Neural progenitor cell (in vitro differentiated cells): Measurements from ENCODE around the gene APAF1. TPM values are rescaled to one million over a fixed set of nuclear protein-coding genes. Genes with fewer than 3 reads are reported as not detected.

Experiments used
- DNase-seq: peaks from one replicate; pipeline ENCODE4 v3.0.0-alpha.2; 2016; ENCODE audit warnings: low spot score
- H2AFZ ChIP-seq: fragments of 200-600 bp; sonication (generic); replicated peaks from 2 replicates; pipeline ENCODE4 v1.6.1; 2016; ENCODE audit warnings: antibody characterized with exemption
- H3F3A ChIP-seq: fragments of 200-600 bp; sonication (generic); 2 replicates; pipeline ENCODE4 v1.6.1; 2016; ENCODE audit warnings: antibody characterized with exemption, low read depth
- H3K27ac ChIP-seq: fragments of 200-600 bp; sonication (generic); 2 replicates; pipeline ENCODE4 v1.5.1; 2016; ENCODE audit warnings: mild to moderate bottlenecking
- H3K27me3 ChIP-seq: fragments of 200-600 bp; sonication (generic); 2 replicates; pipeline ENCODE4 v1.6.1; 2016; ENCODE audit warnings: mild to moderate bottlenecking, moderate library complexity
- H3K36me3 ChIP-seq: fragments of 200-600 bp; sonication (generic); 2 replicates; pipeline ENCODE4 v1.5.1; 2016
- H3K4me1 ChIP-seq: fragments of 200-600 bp; sonication (generic); 2 replicates; pipeline ENCODE4 v1.6.1; 2016; ENCODE audit warnings: mixed run types
- H3K4me2 ChIP-seq: fragments of 200-600 bp; sonication (generic); 2 replicates; pipeline ENCODE4 v1.6.1; 2016
- H3K4me3 ChIP-seq: fragments of 200-600 bp; sonication (generic); 2 replicates; pipeline ENCODE4 v1.5.1; 2016
- H3K79me2 ChIP-seq: fragments of 200-600 bp; sonication (generic); 2 replicates; pipeline ENCODE4 v1.6.1; 2016; ENCODE audit warnings: low read depth
- H3K9ac ChIP-seq: fragments of 200-600 bp; sonication (generic); 2 replicates; pipeline ENCODE4 v1.6.1; 2016
- H3K9me3 ChIP-seq: fragments of 200-600 bp; sonication (generic); 2 replicates; pipeline ENCODE4 v1.5.1; 2016; ENCODE audit warnings: low read depth
- H4K20me1 ChIP-seq: fragments of 200-600 bp; sonication (generic); 2 replicates; pipeline ENCODE4 v1.6.1; 2016; ENCODE audit warnings: low read depth
- H3K27ac Mint-ChIP-seq: 3 replicates; pipeline ENCODE4 v1.8.0; 2021; ENCODE audit warnings: mixed read lengths
- H3K27me3 Mint-ChIP-seq: 2 replicates; pipeline ENCODE4 v1.8.0; 2022; ENCODE audit warnings: low read depth, mild to moderate bottlenecking, inconsistent platforms, moderate library complexity, mixed read lengths; ENCODE audit not compliant: insufficient read depth
- H3K36me3 Mint-ChIP-seq: 3 replicates; pipeline ENCODE4 v1.8.0; 2021; ENCODE audit warnings: mixed read lengths
- H3K4me1 Mint-ChIP-seq: 3 replicates; pipeline ENCODE4 v1.8.0; 2021; ENCODE audit warnings: mixed read lengths
- H3K4me3 Mint-ChIP-seq: 3 replicates; pipeline ENCODE4 v1.8.0; 2021; ENCODE audit warnings: mild to moderate bottlenecking, moderate library complexity, mixed read lengths
- H3K9me3 Mint-ChIP-seq: 3 replicates; pipeline ENCODE4 v1.8.0; 2020; ENCODE audit warnings: mixed read lengths
- EZH2 ChIP-seq: fragments of 200-600 bp; sonication (generic); IDR thresholded peaks from 2 replicates; pipeline ENCODE4 v1.6.1; 2017; ENCODE audit warnings: antibody characterized with exemption, mild to moderate bottlenecking, moderate library complexity
- EZH2phosphoT487 ChIP-seq: fragments of 200-600 bp; sonication (generic); IDR thresholded peaks from 2 replicates; pipeline ENCODE4 v1.6.1; 2017; ENCODE audit warnings: antibody characterized with exemption
- total RNA-seq: library from RNA; depleted of rRNA; stranded (reverse); fragments of >200 nt; gene quantifications from 2 replicates; pipeline ENCODE4 v1.2.3, GENCODE V29; 2015; ENCODE audit warnings: low replicate concordance
- TF ChIP-seq, protein P1 (sequence below): fragments of 200-600 bp; sonication (generic); IDR thresholded peaks from 2 replicates; pipeline ENCODE4 v1.5.1; 2017; ENCODE audit warnings: antibody characterized with exemption, mild to moderate bottlenecking

The APAF1 gene
- total RNA-seq, 1 donor from 2014 or later: 69.1 TPM

DNA sequence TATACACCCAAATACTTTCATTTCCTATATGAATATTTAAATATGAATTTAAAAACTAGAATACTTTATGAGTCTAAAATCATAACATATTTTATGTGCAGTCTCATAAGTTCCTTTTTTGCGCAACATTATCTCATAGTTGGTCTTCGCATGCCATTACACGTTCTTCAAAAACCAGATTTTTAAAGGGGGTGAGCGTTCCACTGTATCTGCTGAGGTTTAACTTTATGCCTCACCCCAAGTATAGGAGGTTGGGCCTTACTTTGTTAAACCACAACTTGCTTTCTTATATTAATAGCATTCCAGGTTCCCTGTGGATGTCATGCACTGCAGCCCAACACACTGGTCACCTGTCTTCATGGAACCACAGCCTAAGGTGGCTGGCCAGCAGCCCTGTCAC lies 118.6 kb downstream of the APAF1 start:
- H2AFZ ChIP-seq: no peak overlapping the region
- no peak overlapping the region for H3K9ac ChIP-seq
- peaks cover 4% of the 10 kb centered on the region for H3K4me1 ChIP-seq
- H3F3A ChIP-seq: no peaks in the 10 kb centered on the region
- no peak overlapping the region for H3K27ac Mint-ChIP-seq
- H3K4me3 Mint-ChIP-seq: no peak overlapping the region
- H3K27ac ChIP-seq: no peak overlapping the region
- no peak overlapping the region for H3K4me3 ChIP-seq
- no peaks in the 10 kb centered on the region for H3K36me3 ChIP-seq
- H3K4me1 Mint-ChIP-seq: no peaks in the 10 kb centered on the region
- TF ChIP-seq EZH2: no peak
- no peak for TF ChIP-seq EZH2phosphoT487
- TF ChIP-seq, protein P1, sequence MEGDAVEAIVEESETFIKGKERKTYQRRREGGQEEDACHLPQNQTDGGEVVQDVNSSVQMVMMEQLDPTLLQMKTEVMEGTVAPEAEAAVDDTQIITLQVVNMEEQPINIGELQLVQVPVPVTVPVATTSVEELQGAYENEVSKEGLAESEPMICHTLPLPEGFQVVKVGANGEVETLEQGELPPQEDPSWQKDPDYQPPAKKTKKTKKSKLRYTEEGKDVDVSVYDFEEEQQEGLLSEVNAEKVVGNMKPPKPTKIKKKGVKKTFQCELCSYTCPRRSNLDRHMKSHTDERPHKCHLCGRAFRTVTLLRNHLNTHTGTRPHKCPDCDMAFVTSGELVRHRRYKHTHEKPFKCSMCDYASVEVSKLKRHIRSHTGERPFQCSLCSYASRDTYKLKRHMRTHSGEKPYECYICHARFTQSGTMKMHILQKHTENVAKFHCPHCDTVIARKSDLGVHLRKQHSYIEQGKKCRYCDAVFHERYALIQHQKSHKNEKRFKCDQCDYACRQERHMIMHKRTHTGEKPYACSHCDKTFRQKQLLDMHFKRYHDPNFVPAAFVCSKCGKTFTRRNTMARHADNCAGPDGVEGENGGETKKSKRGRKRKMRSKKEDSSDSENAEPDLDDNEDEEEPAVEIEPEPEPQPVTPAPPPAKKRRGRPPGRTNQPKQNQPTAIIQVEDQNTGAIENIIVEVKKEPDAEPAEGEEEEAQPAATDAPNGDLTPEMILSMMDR: no peak
- H3K79me2 ChIP-seq: no peaks in the 10 kb centered on the region
- no peaks in the 10 kb centered on the region for H3K9me3 Mint-ChIP-seq
- H3K27me3 ChIP-seq: no peaks in the 10 kb centered on the region
- H4K20me1 ChIP-seq: no peaks in the 10 kb centered on the region
- DNase-seq: no peak
- H3K4me2 ChIP-seq: no peak overlapping the region
- peaks cover 7% of the 10 kb centered on the region for H3K27me3 Mint-ChIP-seq
- no peaks in the 10 kb centered on the region for H3K9me3 ChIP-seq
- H3K36me3 Mint-ChIP-seq: no peaks in the 10 kb centered on the region

DNA sequence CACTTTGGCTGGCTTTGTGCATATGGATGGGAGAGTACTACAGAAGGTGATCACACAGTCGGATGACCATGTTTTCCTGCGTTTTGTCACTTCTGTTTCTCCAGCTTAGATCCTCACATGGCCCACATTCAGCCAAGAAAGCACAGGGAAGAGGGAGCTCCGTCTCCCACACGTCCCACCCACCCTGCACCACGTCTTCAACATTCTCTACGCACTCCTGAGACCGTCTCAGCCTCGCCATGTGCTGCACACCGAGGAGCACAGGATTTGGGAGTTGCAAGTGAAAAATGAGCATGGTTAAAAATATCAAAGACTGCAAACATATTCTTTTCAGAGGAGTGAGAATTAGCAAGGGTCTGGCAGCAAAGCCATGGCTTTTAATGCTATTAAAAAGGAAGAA lies 122.2 kb downstream of the APAF1 start:
- H3K36me3 ChIP-seq: no peaks in the 10 kb centered on the region
- H3K9ac ChIP-seq: no peak overlapping the region
- no peaks in the 10 kb centered on the region for H3K79me2 ChIP-seq
- no peak overlapping the region for H2AFZ ChIP-seq
- Mint-ChIP-seq H3K27ac (no peak overlapping the region), H3K9me3 (no peaks in the 10 kb centered on the region), H3K27me3 (peaks cover 4% of the 10 kb centered on the region), H3K4me1 (no peaks in the 10 kb centered on the region), H3K4me3 (no peak overlapping the region), H3K36me3 (peaks cover 3% of the 10 kb centered on the region)
- no peaks in the 10 kb centered on the region for H3K27me3 ChIP-seq
- no peak for DNase-seq
- TF ChIP-seq EZH2 (no peak), EZH2phosphoT487 (no peak)
- H3K9me3 ChIP-seq: no peaks in the 10 kb centered on the region
- H4K20me1 ChIP-seq: no peaks in the 10 kb centered on the region
- no peaks in the 10 kb centered on the region for H3F3A ChIP-seq
- no peak overlapping the region for H3K4me2 ChIP-seq
- no peak overlapping the region for H3K27ac ChIP-seq
- H3K4me1 ChIP-seq: peaks cover 4% of the 10 kb centered on the region
- no peak overlapping the region for H3K4me3 ChIP-seq

DNA sequence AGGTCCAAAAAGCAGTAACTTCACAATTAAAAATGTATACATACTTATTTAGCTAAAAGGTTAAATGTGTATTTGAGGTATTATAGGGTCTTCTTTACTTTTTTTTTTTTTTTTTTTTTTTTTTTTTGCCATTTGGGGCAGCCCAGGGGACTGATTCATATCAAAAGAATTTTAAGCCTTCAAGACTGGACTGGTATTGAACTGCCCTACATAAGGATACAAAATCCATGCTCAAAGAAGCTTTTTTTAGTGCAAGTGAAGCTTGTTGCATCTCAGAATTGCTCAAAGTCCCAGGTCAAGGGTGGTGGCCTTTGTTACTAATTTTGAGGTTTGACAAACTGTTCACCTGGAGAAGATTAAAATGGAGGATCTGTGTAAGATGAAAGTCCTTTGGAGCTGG lies 124.0 kb downstream of the APAF1 start:
- H3K9me3 ChIP-seq: no peaks in the 10 kb centered on the region
- H3K9ac ChIP-seq: no peak overlapping the region
- no peak overlapping the region for H2AFZ ChIP-seq
- H4K20me1 ChIP-seq: no peaks in the 10 kb centered on the region
- peaks cover 4% of the 10 kb centered on the region for H3K4me1 ChIP-seq
- TF ChIP-seq EZH2 (no peak), EZH2phosphoT487 (no peak)
- TF ChIP-seq, protein P1: no peak
- H3K4me3 ChIP-seq: no peak overlapping the region
- no peak for DNase-seq
- Mint-ChIP-seq H3K9me3 (no peaks in the 10 kb centered on the region), H3K4me3 (no peak overlapping the region), H3K27ac (no peak overlapping the region), H3K27me3 (peaks cover 2% of the 10 kb centered on the region), H3K36me3 (peaks cover 5% of the 10 kb centered on the region), H3K4me1 (no peaks in the 10 kb centered on the region)
- no peaks in the 10 kb centered on the region for H3K27me3 ChIP-seq
- H3K4me2 ChIP-seq: no peak overlapping the region
- H3F3A ChIP-seq: no peaks in the 10 kb centered on the region
- no peak overlapping the region for H3K27ac ChIP-seq
- H3K79me2 ChIP-seq: no peaks in the 10 kb centered on the region
- no peaks in the 10 kb centered on the region for H3K36me3 ChIP-seq

- H3K9ac ChIP-seq: no peak overlapping the region
- H4K20me1 ChIP-seq: no peaks in the 10 kb centered on the region
- H3K4me1 ChIP-seq: peaks cover 8% of the 10 kb centered on the region
- H3K79me2 ChIP-seq: no peaks in the 10 kb centered on the region
- no peaks in the 10 kb centered on the region for H3K4me1 Mint-ChIP-seq
- H3K4me2 ChIP-seq: no peak overlapping the region
- no peaks in the 10 kb centered on the region for H3K9me3 ChIP-seq
- no peak overlapping the region for H2AFZ ChIP-seq
- no peaks in the 10 kb centered on the region for H3F3A ChIP-seq
- H3K36me3 ChIP-seq: no peaks in the 10 kb centered on the region
- TF ChIP-seq, protein P1: no peak
- no peak for TF ChIP-seq EZH2
- TF ChIP-seq EZH2phosphoT487: no peak
- H3K4me3 Mint-ChIP-seq: no peak overlapping the region
- peaks cover 5% of the 10 kb centered on the region for H3K36me3 Mint-ChIP-seq
- H3K27ac ChIP-seq: no peak overlapping the region
- no peak for DNase-seq
- no peaks in the 10 kb centered on the region for H3K27me3 ChIP-seq
- no peak overlapping the region for H3K4me3 ChIP-seq
- no peaks in the 10 kb centered on the region for H3K9me3 Mint-ChIP-seq
- peaks cover 2% of the 10 kb centered on the region for H3K27me3 Mint-ChIP-seq
- H3K27ac Mint-ChIP-seq: no peak overlapping the region
Observed at GRCh38 chr12:98770230-98770629, 125.1 kb downstream of the APAF1 start.
